K562 (cell line): Measurements from ENCODE around the gene ERCC4. TPM values are rescaled to one million over a fixed set of nuclear protein-coding genes. Genes with fewer than 3 reads are reported as not detected.

ENCODE experiments used
- ATAC-seq: fragments of 200-7000 bp; cut with Tn5 transposase; 3 replicates; pipeline ENCODE4 v1.9.1; 2020; ENCODE audit warnings: moderate library complexity
- BruUV-seq: library from RNA; stranded (reverse); fragments of 400-500 nt; replicated peaks from 2 replicates; lab custom pipeline; 2021; lab: Mats Ljungman, UMichigan
- CTCF ChIA-PET: fragments of 300-600 bp; formaldehyde crosslinking; extraction: SDS; loops from one replicate; lab custom pipeline; 2021; ENCODE audit warnings: low intra/inter-chr PET ratio; lab: Yijun Ruan, JAX
- POLR2A ChIA-PET: fragments of 300-600, 350-650 bp; sonication (Branson Sonifier 250); formaldehyde crosslinking; extraction: SDS; loops from one replicate; lab custom pipeline; 2021; ENCODE audit warnings: antibody characterized with exemption, inconsistent platforms; lab: Yijun Ruan, JAX
- DNase-seq, 4 experiments: peaks; one replicate each; pipeline versions ENCODE4 v3.0.0 to v3.0.0-alpha.2; 2011 to 2018; ENCODE audit warnings: low spot score in 3 of 4, mixed read lengths in 3 of 4; ENCODE audit errors: extremely low read depth in 1 of 4
- FAIRE-seq: peaks from 2 replicates; lab custom pipeline; 2011; peaks lifted over from hg19 to GRCh38; lab: Jason Lieb, UNC
- H2AFZ ChIP-seq: 2 replicates; pipeline ENCODE4 v1.6.0; 2011; ENCODE audit warnings: low read depth, low read length, control low read depth, inconsistent platforms
- H3K27ac ChIP-seq: fragments of 200-600 bp; 3 replicates; pipeline ENCODE4 v1.8.0; 2011; ENCODE audit warnings: low read depth, mild to moderate bottlenecking, control low read depth, inconsistent platforms, low read length, moderate library complexity, mixed read lengths; ENCODE audit errors: extremely low read depth
- H3K27me3 ChIP-seq, 2 experiments: fragments of 300-600 bp in 1 of 2; 2 replicates in 1 of 2; 3 replicates in 1 of 2; pipeline versions ENCODE4 v1.6.0 to v1.8.0; 2011; ENCODE audit warnings: inconsistent platforms in 2 of 2, low read length in 2 of 2, mild to moderate bottlenecking in 1 of 2, mixed read lengths in 1 of 2, moderate library complexity in 1 of 2; ENCODE audit not compliant: control insufficient read depth in 2 of 2, insufficient read depth in 2 of 2
- H3K36me3 ChIP-seq: fragments of 300-600 bp; 3 replicates; pipeline ENCODE4 v1.8.0; 2011; ENCODE audit warnings: mild to moderate bottlenecking, low read length, inconsistent platforms; ENCODE audit not compliant: control insufficient read depth, insufficient read depth
- H3K4me1 ChIP-seq, 2 experiments: fragments of 200-600 bp in 1 of 2; replicated peaks in 1 of 2; 2 replicates in 1 of 2; 3 replicates in 1 of 2; pipeline versions ENCODE4 v1.5.1 to v1.8.0; 2011; ENCODE audit warnings: inconsistent platforms in 2 of 2, low read length in 2 of 2, mild to moderate bottlenecking in 1 of 2, mixed read lengths in 1 of 2, moderate library complexity in 1 of 2; ENCODE audit not compliant: control insufficient read depth in 2 of 2, insufficient read depth in 2 of 2
- H3K4me2 ChIP-seq: 2 replicates; pipeline ENCODE4 v1.6.1; 2011; ENCODE audit warnings: low read length, control low read depth, inconsistent platforms, mixed read lengths; ENCODE audit not compliant: insufficient read depth
- H3K4me3 ChIP-seq: fragments of 200-600 bp; sonication (generic), shearing (Covaris generic); 2 replicates; pipeline ENCODE4 v1.5.1; 2016; ENCODE audit warnings: control low read depth, inconsistent platforms
- H3K79me2 ChIP-seq: fragments of 200-600 bp; 3 replicates; pipeline ENCODE4 v1.8.0; 2011; ENCODE audit warnings: low read length, inconsistent platforms; ENCODE audit not compliant: control insufficient read depth, insufficient read depth
- H3K9ac ChIP-seq, 2 experiments: 2 replicates each; pipeline versions ENCODE4 v1.6.0 to v1.6.1; 2011; ENCODE audit warnings: low read depth in 2 of 2, low read length in 2 of 2, control low read depth in 1 of 2, inconsistent platforms in 1 of 2, mild to moderate bottlenecking in 1 of 2, mixed read lengths in 1 of 2; ENCODE audit not compliant: insufficient read depth in 1 of 2
- H3K9me1 ChIP-seq: one replicate; pipeline ENCODE4 v1.6.0; 2011; ENCODE audit warnings: inconsistent platforms, mild to moderate bottlenecking, low read length, moderate library complexity; ENCODE audit not compliant: control insufficient read depth, insufficient read depth
- H3K9me3 ChIP-seq: replicated peaks from 2 replicates; pipeline ENCODE4 v1.5.1; 2011; ENCODE audit warnings: low read depth, low read length, inconsistent platforms; ENCODE audit not compliant: control insufficient read depth, insufficient read depth
- H4K20me1 ChIP-seq: replicated peaks from 2 replicates; pipeline ENCODE4 v1.6.1; 2011; ENCODE audit warnings: low read length, inconsistent platforms, mixed read lengths; ENCODE audit not compliant: control insufficient read depth, insufficient read depth
- C11orf30 ChIP-seq: fragments of 450-650 bp; IDR thresholded peaks from 2 replicates; pipeline ENCODE4 v1.6.1; 2016; ENCODE audit warnings: low read depth, mild to moderate bottlenecking
- CEBPG ChIP-seq, 3 experiments: fragments of 200-800 bp in 1 of 3; sonication (Bioruptor generic) in 1 of 3; sonication (generic) in 1 of 3; formaldehyde crosslinking in 1 of 3; IDR thresholded peaks in 2 of 3; conservative IDR thresholded peaks in 1 of 3; 2 replicates each; pipeline versions ENCODE4 v1.6.1 to v1.8.0; 2016 to 2022; ENCODE audit warnings: missing compliant biosample characterization in 2 of 3, missing genetic modification characterization in 2 of 3, mild to moderate bottlenecking in 1 of 3, missing genetic modification reagents in 1 of 3
- CHD1 ChIP-seq: fragments of 200-600 bp; sonication (generic); IDR thresholded peaks from one replicate; pipeline ENCODE4 v1.6.1; 2012; ENCODE audit warnings: mild to moderate bottlenecking, moderate library complexity, low read length, inconsistent platforms
- E2F3 ChIP-seq: fragments of 250-450 bp; sonication (Bioruptor Pico); IDR thresholded peaks from 2 replicates; pipeline ENCODE4 v1.4.0; 2020; ENCODE audit warnings: mild to moderate bottlenecking
- EP400 ChIP-seq: fragments of 450-650 bp; IDR thresholded peaks from 2 replicates; pipeline ENCODE4 v1.6.1; 2017; ENCODE audit warnings: antibody characterized with exemption, mild to moderate bottlenecking, moderate library complexity
- EZH2 ChIP-seq: IDR thresholded peaks from 2 replicates; pipeline ENCODE4 v1.6.1; 2012; ENCODE audit warnings: low read depth, mild to moderate bottlenecking, inconsistent platforms, low read length, borderline replicate concordance
- MCM3 ChIP-seq: fragments of 450-650 bp; IDR thresholded peaks from 2 replicates; pipeline ENCODE4 v1.6.1; 2016
- SIX5 ChIP-seq, 2 experiments: IDR thresholded peaks; 2 replicates each; pipeline ENCODE4 v1.6.1; 2011; ENCODE audit warnings: low read length in 2 of 2, borderline replicate concordance in 1 of 2, low read depth in 1 of 2, mild to moderate bottlenecking in 1 of 2, moderate library complexity in 1 of 2; ENCODE audit not compliant: insufficient read depth in 1 of 2
- ZNF445 ChIP-seq: fragments of 250-450 bp; sonication (Bioruptor Pico); IDR thresholded peaks from 2 replicates; pipeline ENCODE4 v1.4.0; 2020; ENCODE audit warnings: low read depth, mild to moderate bottlenecking, moderate library complexity
- ZNF76 ChIP-seq: fragments of 250-450 bp; sonication (Bioruptor Pico); IDR thresholded peaks from 2 replicates; pipeline ENCODE4 v1.4.0; 2020; ENCODE audit warnings: mild to moderate bottlenecking, moderate library complexity, borderline replicate concordance
- WGBS: fragments of 100-300 bp; shearing (Covaris generic); methylation state at CpG from one replicate; pipeline ENCODE4 v1.1.6; 2016; ENCODE audit warnings: low coverage, mixed read lengths; ENCODE audit not compliant: insufficient coverage; ENCODE audit errors: missing lambda C conversion rate; 5-methylcytosine and 5-hydroxymethylcytosine counted together
- in situ Hi-C: fragments of 300-500 bp; cut with MboI; formaldehyde crosslinking; loops from 4 replicates; pipeline ENCODE4 v1.15.0; 2018; ENCODE audit warnings: inconsistent platforms, mixed read lengths
- intact Hi-C: fragments of 100-400 bp; cut with micrococcal nuclease; formaldehyde crosslinking; loops from 2 replicates; pipeline ENCODE4 v1.14.2; 2022
- polyA plus RNA-seq, 8 experiments: library from polyadenylated mRNA; depleted of rRNA in 4 of 8; stranded (reverse) in 5 of 8; unstranded in 3 of 8; fragments of >200 nt; fragmentation: Nextera tagmentation in 2 of 8; fragmentation: Illumina TruSeq in 1 of 8; extraction: Ambion mirVana in 2 of 8; extraction: Trizol in 1 of 8; gene quantifications; 2 replicates each; pipeline versions ENCODE4 v1.2.1 to v1.2.3, GENCODE V29; 2011 to 2014; ENCODE audit warnings: inconsistent platforms in 1 of 8, missing spikeins in 1 of 8
- total RNA-seq, 7 experiments: library from RNA; depleted of rRNA in 6 of 7; stranded (reverse); fragments of >200 nt in 6 of 7; fragmentation: Illumina TruSeq in 2 of 7; extraction: Trizol in 2 of 7; gene quantifications; 2 replicates each; pipeline versions ENCODE4 v1.2.1 to v1.2.3, GENCODE V29; 2011 to 2021; ENCODE audit warnings: low replicate concordance in 1 of 7
- TF ChIP-seq, protein P1 (sequence below): fragments of 200-800 bp; sonication (Bioruptor generic); IDR thresholded peaks from 2 replicates; pipeline ENCODE4 v1.6.1; 2017; ENCODE audit warnings: missing genetic modification characterization, missing compliant biosample characterization
- TF ChIP-seq, protein P2 (sequence below): sonication (generic); formaldehyde crosslinking; IDR thresholded peaks from 2 replicates; pipeline ENCODE4 v1.9.0; 2022; ENCODE audit warnings: mild to moderate bottlenecking, missing genetic modification reagents
- TF ChIP-seq, protein P3 (sequence below): fragments of 450-650 bp; IDR thresholded peaks from 2 replicates; pipeline ENCODE4 v1.6.1; 2016; ENCODE audit warnings: missing biosample characterization, missing genetic modification characterization

The ERCC4 gene
- total and polyA plus RNA-seq, 9 of the 15 experiments (the other 6 are each of a cell fraction or from before 2014, with no cell fraction given): 3.7 to 10.5 (median 6.0) TPM

DNA sequence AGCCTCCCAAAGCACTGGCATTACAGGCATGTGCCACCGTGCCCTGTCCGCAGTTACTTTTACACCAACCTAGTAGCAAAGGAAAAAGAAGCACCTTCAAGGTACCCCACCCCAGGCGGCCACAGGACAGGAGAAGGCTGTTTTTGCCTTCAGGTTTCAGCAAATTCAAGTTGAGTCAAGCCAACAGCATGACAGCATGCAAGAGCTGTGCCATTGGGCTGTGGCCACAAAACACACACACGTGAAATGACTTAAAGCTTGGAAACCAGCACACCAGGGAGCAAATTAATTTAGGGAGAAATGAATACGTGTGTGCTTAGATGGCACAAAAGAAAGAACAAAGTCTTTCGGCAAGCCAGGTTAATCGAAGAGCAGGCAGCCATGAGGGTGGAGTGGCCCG is 39.7 kb downstream of the ERCC4 start:
- FAIRE-seq: no peak
- peaks cover 10 to 15% of the 10 kb centered on the region in 2 experiments for H3K27me3 ChIP-seq
- no peak for ATAC-seq

More for the DNA sequence above, 39.7 kb downstream of the ERCC4 start:
- H3K36me3 ChIP-seq: no peaks in the 10 kb centered on the region
- no peaks in the 10 kb centered on the region for H3K79me2 ChIP-seq
- whole genome bisulfite sequencing: 14% methylated on average over 8 of the region's 8 CpGs
- no TSS peak for BruUV-seq
- H2AFZ ChIP-seq: no peak overlapping the region
- H3K27ac ChIP-seq: no peak overlapping the region
- ChIA-PET CTCF (no interaction called here), POLR2A (no interaction called here)
- H3K9me3 ChIP-seq: no peaks in the 10 kb centered on the region
- no peak overlapping the region for H3K4me2 ChIP-seq
- peaks cover 0 to 16% of the 10 kb centered on the region in 2 experiments; a peak in 3 of 5 replicates for H3K4me1 ChIP-seq
- DNase-seq: no peak
- H3K4me3 ChIP-seq: no peak overlapping the region
- intact Hi-C loops: no loop called here
- H3K9ac ChIP-seq: no peak overlapping the region
- no peaks in the 10 kb centered on the region for H3K9me1 ChIP-seq
- TF ChIP-seq CHD1: no peak
- no peak for TF ChIP-seq ZNF445
- no peak for TF ChIP-seq EZH2
- TF ChIP-seq EP400: no peak
- TF ChIP-seq MCM3: no peak
- no peak for TF ChIP-seq SIX5 (IDR thresholded peaks at IDR 0.05; ENCODE audit: borderline replicate concordance in 1 of 2, insufficient read depth in 1 of 2, low read depth in 1 of 2, low read length in 2 of 2)
- no peak for TF ChIP-seq E2F3 (CRISPR knock-in tag)
- no peak for TF ChIP-seq ZNF76
- no peak for TF ChIP-seq C11orf30
- TF ChIP-seq, protein P1, sequence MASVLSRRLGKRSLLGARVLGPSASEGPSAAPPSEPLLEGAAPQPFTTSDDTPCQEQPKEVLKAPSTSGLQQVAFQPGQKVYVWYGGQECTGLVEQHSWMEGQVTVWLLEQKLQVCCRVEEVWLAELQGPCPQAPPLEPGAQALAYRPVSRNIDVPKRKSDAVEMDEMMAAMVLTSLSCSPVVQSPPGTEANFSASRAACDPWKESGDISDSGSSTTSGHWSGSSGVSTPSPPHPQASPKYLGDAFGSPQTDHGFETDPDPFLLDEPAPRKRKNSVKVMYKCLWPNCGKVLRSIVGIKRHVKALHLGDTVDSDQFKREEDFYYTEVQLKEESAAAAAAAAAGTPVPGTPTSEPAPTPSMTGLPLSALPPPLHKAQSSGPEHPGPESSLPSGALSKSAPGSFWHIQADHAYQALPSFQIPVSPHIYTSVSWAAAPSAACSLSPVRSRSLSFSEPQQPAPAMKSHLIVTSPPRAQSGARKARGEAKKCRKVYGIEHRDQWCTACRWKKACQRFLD (CRISPR knock-in tag): no peak
- TF ChIP-seq, protein P2, sequence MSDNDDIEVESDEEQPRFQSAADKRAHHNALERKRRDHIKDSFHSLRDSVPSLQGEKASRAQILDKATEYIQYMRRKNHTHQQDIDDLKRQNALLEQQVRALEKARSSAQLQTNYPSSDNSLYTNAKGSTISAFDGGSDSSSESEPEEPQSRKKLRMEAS (CRISPR knock-in tag): no peak
- no peak for TF ChIP-seq CEBPG (CRISPR knock-in tag; IDR thresholded peaks at IDR 0.05)
- TF ChIP-seq CEBPG (tag; conservative IDR thresholded peaks at IDR 0.05 in 1 of 2, IDR thresholded peaks at IDR 0.05 in 1 of 2): no peak
- TF ChIP-seq, protein P3, sequence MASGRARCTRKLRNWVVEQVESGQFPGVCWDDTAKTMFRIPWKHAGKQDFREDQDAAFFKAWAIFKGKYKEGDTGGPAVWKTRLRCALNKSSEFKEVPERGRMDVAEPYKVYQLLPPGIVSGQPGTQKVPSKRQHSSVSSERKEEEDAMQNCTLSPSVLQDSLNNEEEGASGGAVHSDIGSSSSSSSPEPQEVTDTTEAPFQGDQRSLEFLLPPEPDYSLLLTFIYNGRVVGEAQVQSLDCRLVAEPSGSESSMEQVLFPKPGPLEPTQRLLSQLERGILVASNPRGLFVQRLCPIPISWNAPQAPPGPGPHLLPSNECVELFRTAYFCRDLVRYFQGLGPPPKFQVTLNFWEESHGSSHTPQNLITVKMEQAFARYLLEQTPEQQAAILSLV (tag): no peak
- no peaks in the 10 kb centered on the region; the same call in 1 of the 2 replicates for H4K20me1 ChIP-seq
- in situ Hi-C loops: no loop called here
